Activated naive CD4-positive, alpha-beta T cell (primary cell): ENCODE measurements around the gene PRDM16.

Experiments used
- DNase-seq, 4 experiments: peaks; one replicate each; lab custom pipeline; 2025; lab: John Stamatoyannopoulos, UW

The PRDM16 gene

GRCh38 chr1:3207217-3207848 lies 138.3 kb downstream of the PRDM16 start:
- no peak for DNase-seq

DNA sequence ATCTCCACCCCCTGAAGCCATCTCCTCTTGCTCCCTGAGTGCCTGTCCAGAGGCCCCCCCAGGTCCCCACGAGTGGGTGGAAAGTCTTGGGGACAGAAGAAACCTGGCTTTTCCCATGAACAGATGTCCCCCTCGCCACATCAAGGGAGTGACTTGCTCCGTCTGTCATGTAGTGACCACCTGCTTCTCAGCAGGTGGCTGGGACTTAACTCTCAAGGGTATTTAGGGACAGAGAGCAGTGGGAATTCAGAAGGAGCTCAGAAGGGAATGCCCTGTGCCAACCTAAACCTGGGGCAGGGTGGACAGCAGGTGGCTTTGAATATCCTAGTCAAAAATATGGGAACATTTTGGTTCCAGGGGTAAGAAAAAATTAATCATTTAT lies 139.8 kb downstream of the PRDM16 start:
- DNase-seq = no peak

DNA sequence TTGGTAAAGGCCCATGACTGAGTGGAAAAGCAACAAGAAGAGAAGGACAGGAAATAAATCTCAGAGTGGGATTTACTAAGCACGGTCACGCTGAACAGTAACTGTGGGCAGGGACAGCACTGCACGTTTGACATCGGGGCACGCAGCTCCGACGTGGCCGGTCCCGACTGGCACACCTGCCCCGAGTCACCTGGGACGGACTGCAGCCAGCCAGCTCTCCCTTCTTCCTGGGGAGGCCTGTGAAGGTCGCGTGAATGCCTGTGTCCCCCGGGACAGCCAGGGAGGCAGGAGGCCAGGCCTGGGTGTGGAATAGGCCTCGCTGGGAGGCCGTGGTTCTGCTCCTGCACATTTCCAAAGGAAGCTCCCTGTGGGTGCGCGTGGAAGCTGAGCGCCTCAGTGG lies 140.2 kb downstream of the PRDM16 start:
- DNase-seq = no peak

GRCh38 chr1:3211582-3212375 lies 142.8 kb downstream of the PRDM16 start:
- no peak for DNase-seq

DNA sequence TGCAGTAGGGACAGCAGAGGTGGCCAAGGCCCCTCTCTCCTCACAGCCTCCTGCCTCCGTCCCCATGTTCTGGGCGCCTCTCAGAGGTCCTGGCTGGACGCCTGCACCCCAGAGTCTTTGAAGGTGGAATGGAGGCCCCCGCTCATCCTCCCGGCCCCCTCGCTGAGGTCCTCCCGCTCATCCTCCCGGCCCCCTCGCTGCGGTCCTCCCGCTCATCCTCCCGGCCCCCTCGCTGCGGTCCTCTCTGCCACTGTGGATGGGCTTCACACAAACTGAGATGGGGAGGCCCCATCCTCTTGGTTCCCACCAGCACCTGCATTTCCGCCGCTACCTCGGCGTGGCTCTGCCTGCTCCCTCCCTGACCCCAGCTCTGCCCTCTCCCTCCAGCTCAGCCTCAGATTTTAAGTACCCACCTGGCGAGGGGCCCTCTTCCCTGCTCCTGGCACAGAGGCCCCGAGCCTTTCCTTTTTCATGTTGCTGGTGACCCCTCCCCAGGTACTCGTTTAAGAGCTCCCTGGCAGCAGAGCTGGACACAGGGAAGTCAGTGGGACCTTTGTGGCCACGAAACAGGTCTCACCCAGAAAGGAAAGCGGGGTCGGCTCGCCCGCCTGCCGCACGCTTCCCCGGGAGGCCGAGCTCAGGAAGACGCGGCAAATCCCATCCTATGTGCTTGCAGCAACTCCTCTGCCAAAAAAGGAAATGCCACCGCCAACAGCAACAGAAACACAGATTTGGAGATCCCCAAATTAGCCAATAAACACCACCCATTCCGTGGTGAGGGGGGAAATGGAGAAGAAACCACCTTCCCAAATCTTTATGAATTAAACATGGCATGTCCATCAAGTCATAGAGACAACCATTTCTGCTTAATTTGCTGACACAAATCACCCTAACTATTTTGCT lies 143.7 kb downstream of the PRDM16 start:
- DNase-seq = no peak

GRCh38 chr1:3213730-3214129 lies 144.7 kb downstream of the PRDM16 start:
- DNase-seq = no peak

DNA sequence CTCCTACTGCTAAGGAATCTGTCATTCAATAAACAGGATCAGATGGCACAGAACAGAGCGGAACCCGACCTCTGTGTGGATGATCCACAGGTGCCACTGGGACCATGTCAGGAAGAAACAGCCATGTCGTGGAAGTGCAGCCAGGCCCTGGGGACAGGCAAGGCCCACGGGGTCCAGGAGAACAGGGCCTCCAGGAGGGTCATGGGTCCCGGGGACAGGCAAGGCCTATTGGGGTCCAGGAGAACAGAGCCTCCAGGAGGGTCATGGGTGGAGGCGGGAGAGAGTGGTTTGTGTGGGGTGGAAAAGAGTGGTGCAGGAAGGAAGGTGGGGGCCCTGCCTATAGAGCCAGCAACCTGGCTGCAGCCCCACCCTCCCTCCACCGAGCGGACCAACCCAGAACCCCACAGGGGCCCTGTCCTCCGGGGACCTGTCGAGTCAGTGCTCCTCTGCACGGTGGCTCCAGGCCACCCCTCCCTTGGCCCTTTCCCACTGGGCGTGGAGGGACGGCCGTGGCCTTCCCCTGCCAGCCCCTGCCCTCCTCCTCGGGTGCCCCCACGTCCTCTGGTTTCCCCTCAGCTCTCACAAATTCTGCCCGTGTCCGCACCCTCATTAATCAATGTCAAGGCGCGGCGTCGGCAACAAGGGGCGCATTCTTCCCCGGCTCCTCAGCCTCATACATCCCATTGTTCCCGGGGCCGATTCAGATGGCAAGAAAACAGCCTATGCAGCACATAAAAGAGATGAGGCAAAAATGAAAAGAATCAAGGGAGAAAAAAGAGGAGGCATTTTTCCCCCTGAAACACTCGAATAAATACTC lies 146.4 kb downstream of the PRDM16 start:
- no peak for DNase-seq

DNA sequence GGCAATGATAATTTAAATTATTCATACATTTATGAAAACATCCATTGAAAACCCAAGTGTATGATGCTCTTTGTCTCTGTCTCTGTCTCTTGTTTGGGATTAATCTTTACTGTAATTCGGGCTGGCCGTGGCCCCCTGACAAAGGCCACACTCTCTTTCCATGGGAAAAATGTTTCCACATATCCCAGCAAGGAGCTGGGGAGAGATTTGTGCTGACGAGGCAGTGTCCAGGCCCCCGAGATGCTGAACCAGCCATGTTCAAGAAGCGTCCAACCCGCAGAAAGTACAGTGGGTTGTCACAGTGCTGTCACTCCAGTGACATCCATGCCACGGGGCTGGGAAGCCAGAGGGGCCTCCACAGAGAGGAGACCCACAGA lies 147.0 kb downstream of the PRDM16 start:
- no peak for DNase-seq

DNA sequence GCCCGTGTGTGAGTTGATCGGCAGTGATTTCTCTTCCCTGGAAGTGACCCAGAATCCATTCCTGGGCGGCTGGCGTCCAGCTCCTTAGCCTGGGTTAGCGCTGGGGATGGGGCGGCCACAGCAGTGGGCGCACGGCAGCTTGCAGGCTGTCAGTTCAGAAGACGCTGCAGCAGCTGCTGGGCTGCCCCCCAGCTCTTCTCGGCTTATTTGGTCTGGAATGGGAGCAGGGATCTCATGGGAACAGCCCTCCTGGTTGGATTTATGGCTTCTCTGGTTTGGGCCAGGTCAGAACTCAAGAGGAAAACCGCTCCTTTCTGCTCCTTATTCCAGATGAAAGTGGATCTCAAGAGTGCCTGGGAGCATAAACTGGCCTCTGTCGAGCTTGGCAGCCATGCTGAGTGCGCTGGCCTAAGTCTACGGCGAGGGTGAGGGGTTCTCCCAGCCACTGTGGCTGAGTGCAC lies 148.2 kb downstream of the PRDM16 start:
- no peak for DNase-seq

DNA sequence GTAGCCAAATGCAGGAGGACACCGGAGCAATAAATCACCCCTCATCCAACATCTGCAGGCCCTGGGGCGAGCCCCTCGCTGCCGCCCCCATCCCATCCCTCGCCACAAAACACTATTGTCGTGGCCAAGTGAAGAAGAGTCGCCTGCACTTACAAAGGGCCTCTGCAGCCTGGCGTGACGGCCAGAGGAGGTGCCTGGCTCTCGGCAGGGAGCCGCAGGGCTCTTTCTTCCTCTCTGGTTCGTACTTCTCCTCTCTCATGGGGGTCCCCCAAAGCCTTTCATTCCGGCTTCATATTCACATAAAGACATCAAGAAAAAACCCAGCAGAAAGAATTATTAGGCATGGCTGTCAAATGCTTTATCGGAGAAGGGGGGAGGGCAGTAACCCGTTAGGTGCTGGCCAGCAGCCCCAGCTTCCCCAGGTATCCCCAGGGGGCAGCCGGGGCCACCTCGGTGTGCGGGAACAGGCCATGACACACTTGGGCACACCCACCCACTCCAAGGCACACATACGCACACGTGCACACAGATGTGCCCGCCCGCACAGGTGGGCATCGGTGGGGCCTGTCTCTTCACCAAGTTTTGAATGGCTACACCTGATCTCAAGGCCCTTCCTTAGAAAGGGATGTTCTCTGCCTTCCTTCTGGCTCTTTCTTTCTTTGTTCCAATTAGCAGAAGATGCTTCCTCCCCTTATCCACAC lies 149.1 kb downstream of the PRDM16 start:
- DNase-seq = no peak

DNA sequence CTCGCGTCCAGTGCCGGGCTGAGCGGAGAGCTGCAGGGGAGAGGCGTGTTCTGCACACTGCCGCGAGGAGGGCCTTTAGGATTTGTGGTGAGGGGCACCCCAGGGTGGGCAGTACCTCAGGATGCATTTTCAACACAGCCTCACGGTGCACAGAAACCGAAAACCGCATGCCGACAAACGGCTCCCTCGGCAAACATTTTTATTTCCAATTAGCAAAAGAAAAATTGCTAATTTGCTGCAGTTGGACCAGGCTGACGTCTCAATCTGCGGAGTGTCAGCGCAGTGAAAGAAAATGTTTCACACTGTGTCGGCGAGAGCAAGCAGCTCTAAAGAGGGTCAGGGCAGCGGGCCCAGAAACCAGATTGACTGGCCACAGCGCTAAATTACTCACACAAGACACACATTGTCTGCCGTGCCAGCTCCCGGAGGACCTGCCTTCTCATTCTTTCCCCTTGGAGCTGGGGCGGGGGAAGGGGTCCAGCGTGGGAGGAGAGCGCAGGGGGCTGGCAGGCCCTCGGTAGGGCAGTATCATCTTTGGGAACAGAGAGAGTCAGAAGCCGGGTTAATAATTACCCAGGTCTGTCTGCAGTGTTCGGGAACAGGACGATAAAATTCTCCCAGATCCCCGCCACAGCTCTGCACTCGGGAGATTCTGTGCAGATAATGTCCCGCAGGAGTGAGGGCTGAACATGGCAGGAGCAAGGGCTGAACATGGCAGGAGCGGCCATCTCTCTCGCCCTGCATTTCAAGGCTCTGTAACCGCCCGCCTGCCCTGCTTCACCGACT lies 150.2 kb downstream of the PRDM16 start:
- no peak for DNase-seq

DNA sequence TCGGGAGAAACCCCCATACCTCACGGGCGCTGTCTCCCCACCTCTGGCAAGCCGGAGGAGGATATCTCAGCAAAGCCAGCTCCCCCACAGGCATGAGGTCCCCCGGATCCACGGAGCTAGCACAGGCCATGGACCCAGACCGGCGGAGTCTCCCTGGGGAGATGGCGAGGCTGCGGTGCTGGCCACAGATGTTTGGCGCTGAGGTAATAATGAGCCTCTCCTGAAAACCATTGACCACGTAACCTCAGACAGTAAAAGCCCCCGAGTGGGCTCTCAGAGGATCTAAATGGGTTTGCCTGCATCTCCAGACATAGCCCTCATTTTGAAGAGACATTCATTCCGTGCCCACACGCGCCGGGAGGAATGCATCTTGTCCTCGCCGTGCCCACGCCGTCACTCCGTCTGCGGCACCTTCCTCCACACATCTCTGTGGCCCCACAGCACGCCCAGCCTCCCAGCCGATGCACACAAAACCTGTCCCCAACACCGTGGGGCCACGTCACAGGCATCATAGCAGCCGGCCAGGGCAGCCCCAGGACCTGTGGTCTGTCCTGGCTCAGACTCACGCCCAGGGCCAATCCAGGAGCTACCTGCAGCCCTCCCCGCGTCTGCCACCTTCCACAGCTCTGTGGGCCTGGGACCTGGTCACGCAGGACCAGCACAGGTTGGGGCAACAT lies 150.9 kb downstream of the PRDM16 start:
- no peak for DNase-seq

GRCh38 chr1:3221112-3222041 lies 152.4 kb downstream of the PRDM16 start:
- DNase-seq = no peak

- DNase-seq = no peak
These were observed 153.2 kb downstream of the PRDM16 start for GRCh38 chr1:3222042-3222692.

GRCh38 chr1:3225661-3226060 lies 156.7 kb downstream of the PRDM16 start:
- no peak for DNase-seq

DNA sequence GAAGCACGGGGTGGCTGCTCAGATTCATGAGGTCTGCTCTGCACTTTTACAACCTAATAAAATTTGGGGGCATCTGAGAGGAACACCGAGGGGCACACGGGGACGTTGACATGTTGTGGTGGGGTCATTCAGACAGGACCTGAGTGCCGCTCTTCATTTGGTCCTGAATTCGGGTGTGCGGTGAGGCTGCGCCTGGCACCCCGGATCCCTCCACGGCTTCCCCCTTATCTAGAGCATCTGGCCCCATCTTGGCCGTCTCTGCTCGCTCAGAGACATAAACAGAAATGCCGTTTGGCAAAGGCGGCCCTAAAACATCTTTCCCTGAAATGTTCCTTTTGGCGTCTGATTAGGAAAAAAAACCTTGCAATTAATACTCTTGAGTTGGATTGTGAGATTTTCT lies 157.2 kb downstream of the PRDM16 start:
- no peak for DNase-seq

DNA sequence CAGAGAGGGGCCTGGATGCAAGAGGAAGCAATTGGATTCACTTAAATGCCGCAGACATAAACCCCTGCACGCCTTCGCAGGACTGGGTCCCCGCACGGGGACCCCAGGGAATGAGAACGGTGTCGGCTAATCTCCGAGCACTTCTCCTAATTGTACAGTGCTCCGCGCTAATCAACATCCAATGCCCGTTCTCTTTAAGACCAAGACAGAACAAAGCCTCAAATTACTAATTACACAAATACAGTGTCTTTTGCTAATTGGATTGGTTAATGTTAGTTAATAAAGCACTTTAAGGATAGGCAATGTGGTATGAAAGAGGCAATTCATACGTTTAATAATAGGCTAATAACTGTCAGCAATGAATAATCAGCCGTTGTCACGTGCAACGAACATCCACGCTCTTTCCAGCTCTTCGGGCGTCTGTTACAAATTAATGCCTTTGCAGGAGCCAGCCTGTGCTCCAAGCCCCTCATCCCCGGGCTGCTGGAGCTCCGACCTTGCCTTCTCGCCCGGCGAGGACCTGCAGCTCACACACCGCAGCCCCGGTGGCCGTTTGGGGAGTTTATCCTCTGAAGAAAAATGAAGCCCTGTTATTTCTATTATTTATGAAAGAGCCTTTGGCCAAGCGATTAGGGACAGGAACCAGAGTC lies 157.8 kb downstream of the PRDM16 start:
- DNase-seq = no peak

GRCh38 chr1:3227351-3227704 lies 158.3 kb downstream of the PRDM16 start:
- DNase-seq = no peak
